Measurements from ENCODE around the gene OR1D5.
"Not testable (repeated sequence)": the region's sequence is repeated elsewhere in the genome, so short reads cannot be mapped to it uniquely, and the experiment has no call there.

The OR1D5 gene, protein sequence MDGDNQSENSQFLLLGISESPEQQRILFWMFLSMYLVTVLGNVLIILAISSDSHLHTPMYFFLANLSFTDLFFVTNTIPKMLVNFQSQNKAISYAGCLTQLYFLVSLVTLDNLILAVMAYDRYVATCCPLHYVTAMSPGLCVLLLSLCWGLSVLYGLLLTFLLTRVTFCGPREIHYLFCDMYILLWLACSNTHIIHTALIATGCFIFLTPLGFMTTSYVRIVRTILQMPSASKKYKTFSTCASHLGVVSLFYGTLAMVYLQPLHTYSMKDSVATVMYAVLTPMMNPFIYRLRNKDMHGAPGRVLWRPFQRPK

DNA sequence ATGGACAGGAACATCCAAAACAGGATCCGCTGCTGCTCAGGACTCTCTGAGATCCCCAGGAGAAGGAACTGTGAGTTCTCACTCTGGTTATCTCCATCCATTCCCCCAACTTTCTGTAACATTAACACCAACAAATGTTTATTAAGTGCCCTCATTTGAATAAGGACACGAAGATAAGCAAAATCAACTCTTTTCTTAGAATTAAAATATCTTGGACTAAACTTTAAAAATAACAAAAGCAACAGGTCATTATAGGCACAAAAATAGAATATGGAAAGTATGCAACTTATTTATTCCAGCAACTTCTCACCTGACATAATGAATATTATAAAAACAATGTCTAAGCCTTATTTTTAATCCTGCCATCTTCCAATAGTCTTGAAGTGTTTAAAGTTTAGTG is at the start of gene OR1D5:
Gene OR1D5 (minus strand): TSS at position 101 of the 400 bp plus-strand sequence. CDS start 0 bp downstream, at position 101.
- H3K4me3 ChIP-seq (ENCODE audit: control insufficient read depth, low read depth, low read length); DNase-seq (ENCODE audit: low read depth): not testable (repeated sequence)

DNA sequence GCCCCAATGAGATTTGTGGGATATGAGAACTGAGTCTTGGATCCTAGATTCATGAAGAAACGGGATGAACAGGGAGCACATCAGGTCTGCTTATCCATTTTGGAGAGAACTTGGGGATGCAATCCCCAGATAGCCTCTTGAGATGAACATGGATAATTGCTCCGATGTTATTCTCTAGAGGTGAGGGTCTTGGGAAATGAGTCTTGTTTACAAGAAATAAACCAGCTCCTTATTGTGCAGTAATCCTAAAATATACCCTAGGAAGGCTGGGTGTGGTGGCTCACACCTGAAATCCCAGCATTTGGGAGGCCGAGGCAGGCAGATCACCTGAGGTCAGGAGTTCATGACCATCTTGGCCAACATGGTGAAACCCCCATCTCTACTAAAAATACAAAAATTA is 40.9 kb upstream of the OR1D5 start, which contains the start of gene OR1D2:
Gene OR1D2 (minus strand): TSS at position 101 of the 400 bp plus-strand sequence. CDS start 11,426 bp downstream, outside the sequence.
- H3K4me3 ChIP-seq (ENCODE audit: control insufficient read depth, low read depth, low read length), result no peak within 1 kb of the TSS
- DNase-seq (ENCODE audit: low read depth), result no peak
- TF ChIP-seq, protein P1, sequence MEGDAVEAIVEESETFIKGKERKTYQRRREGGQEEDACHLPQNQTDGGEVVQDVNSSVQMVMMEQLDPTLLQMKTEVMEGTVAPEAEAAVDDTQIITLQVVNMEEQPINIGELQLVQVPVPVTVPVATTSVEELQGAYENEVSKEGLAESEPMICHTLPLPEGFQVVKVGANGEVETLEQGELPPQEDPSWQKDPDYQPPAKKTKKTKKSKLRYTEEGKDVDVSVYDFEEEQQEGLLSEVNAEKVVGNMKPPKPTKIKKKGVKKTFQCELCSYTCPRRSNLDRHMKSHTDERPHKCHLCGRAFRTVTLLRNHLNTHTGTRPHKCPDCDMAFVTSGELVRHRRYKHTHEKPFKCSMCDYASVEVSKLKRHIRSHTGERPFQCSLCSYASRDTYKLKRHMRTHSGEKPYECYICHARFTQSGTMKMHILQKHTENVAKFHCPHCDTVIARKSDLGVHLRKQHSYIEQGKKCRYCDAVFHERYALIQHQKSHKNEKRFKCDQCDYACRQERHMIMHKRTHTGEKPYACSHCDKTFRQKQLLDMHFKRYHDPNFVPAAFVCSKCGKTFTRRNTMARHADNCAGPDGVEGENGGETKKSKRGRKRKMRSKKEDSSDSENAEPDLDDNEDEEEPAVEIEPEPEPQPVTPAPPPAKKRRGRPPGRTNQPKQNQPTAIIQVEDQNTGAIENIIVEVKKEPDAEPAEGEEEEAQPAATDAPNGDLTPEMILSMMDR (conservative IDR thresholded peaks at IDR 0.05; ENCODE audit: control insufficient read depth, insufficient read depth, low read depth, low read length), result no peak

DNA sequence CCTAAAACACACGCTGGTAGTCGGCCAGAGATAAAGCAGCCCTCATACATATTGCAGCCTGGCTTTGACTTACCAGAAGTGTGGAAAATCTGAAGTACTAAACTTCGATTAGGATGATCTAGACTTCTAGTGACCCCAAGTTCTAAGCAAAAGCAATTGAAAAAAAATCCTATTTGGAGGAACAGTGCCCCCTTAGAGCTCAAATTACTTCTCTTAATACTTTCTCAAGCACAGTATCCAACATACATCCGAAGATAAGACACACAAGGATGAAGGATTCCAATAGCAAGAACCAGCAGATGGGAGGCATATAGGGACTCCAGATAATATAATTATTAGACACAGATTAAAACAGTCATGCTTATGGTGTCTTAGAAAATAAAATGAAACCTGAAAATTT is 10.4 kb upstream of the OR1D5 start:
- H3K4me3 ChIP-seq (ENCODE audit: control insufficient read depth, low read depth, low read length); DNase-seq (ENCODE audit: low read depth): not testable (repeated sequence)

DNA sequence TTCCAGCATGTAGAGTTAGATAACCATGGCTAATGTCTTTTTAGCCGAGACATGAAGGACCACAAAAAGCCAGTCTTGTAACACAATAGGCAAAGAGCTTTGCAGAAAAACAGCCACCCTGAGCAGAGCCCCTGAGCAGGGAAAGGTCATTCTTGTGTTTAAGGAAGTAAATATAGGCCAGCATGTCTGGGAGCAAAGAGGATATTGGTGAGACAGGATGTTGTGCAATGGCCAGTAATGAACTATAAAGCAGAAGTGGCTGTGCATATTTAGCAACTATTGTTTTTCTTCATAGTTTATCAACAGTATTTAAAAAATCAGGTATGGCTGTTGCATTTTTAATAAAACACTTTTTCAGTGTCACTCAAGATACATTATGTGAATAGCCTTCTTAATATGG is 1.8 kb upstream of the OR1D5 start:
- not testable (repeated sequence) for H3K4me3 ChIP-seq (ENCODE audit: control insufficient read depth, low read depth, low read length); DNase-seq (ENCODE audit: low read depth)

DNA sequence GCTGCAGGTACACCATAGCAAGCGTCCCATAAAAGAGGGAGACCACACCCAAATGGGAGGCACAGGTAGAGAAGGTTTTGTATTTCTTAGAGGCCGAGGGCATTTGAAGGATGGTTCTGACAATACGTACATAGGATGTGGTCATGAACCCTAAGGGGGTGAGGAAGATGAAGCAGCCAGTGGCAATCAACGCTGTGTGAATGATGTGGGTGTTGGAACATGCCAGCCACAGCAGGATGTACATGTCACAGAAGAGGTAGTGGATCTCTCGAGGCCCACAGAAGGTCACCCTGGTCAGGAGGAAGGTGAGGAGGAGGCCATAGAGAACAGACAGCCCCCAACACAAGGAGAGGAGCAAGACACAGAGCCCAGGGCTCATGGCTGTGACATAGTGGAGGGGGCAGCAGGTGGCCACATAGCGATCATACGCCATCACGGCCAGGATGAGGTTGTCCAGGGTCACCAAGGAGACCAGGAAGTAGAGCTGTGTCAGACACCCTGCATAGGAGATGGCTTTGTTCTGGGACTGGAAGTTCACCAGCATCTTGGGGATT is 506 bp downstream of the OR1D5 start:
- not testable (repeated sequence) for H3K4me3 ChIP-seq (ENCODE audit: control insufficient read depth, low read depth, low read length); DNase-seq (ENCODE audit: low read depth)

DNA sequence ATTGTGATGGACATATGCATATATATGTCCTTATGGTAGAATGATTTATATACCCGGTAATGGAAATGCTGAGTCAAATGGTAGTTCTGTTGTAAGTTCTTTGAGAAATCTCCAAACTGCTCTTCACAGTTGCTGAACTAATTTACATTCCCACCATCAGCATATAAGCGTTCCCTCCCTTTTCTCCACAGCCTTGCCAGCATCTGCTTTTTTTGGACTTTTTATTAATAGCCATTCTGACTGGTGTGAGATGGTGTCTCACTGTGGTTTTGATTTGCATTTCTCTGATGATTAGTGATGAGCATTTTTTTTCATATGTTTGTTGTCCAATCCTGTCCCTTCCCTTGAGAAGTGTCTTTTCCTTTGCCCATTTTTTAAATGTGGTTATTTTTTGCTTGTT is 8.5 kb downstream of the OR1D5 start:
- DNase-seq (ENCODE audit: low read depth), result not testable (repeated sequence)

DNA sequence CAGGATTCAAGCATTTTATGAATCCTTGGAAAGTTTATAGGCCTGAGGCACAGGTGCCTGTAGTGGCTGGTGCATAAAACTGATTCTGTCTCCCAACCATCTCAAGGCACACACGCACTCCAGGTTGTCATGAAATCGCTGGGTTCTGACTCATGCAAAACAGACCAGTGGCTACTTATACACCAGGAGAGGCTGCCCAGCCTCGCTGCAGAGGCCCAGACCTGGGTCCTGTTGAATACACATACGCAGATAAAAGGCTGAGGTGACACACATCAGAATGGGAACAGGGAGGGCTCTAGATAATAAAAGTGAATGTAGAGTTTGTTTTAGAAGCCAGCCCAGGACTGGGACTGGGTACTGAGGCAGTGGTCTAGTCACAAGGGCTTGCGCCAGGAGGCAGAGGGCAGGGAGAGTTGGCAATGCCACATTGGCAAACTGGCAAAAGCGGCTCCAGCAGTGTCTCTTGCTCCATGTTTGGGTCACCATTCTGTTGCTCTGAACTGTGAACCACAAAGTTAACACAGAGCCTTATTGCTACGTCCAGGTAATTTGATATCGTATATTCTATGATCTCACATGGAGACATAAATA is 13.6 kb downstream of the OR1D5 start:
- H3K4me3 ChIP-seq (ENCODE audit: control insufficient read depth, low read depth, low read length), result no peak overlapping the region
- TF ChIP-seq, protein P1 (conservative IDR thresholded peaks at IDR 0.05; ENCODE audit: control insufficient read depth, insufficient read depth, low read depth, low read length), result no peak
- DNase-seq (ENCODE audit: low read depth), result peak; percentile 25

More for the DNA sequence above, 8.5 kb downstream of the OR1D5 start:
- not testable (repeated sequence) for H3K4me3 ChIP-seq (ENCODE audit: control insufficient read depth, low read depth, low read length)

DNA sequence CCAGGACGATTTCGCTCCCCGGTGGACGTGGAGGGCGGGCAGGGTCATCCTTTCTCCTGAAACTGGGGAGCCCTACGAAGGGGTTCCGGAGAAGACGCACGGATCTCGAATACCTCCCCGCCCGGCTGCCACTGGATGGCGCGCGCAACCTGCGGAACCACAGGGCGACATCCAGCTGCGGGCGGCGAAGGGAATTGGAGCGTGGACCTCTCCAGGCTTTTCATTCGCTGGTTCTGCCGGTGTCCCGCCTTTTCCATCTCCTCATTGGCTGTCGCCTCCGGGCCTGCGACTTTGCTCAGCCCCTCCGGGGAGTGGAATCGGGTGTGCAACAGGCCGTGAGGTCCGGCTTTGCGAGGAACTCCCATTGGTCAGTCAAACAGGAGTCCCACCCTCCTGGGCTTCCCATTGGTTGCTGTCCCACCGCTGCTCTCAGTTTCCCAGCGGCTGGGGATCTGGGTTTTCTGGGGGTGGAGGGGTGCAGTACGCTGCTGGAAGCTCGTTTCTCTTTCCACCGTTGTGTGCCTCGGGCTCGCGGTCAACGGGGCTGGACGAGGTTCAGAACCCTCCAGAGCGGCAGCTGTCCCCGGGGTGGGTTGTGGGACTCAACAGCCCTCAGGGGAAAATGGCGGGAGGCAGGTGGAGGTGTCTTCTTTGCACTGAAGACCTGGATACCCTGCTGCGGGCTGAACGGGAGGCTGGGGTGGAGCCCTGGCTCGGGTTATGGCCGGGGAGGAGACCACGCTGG is 14.5 kb downstream of the OR1D5 start:
- H3K4me3 ChIP-seq (ENCODE audit: control insufficient read depth, low read depth, low read length), result peak overlapping the region; percentile 67
- peak; percentile 98 for DNase-seq (ENCODE audit: low read depth)
- TF ChIP-seq, protein P1 (conservative IDR thresholded peaks at IDR 0.05; ENCODE audit: control insufficient read depth, insufficient read depth, low read depth, low read length), result peak; percentile 61

DNA sequence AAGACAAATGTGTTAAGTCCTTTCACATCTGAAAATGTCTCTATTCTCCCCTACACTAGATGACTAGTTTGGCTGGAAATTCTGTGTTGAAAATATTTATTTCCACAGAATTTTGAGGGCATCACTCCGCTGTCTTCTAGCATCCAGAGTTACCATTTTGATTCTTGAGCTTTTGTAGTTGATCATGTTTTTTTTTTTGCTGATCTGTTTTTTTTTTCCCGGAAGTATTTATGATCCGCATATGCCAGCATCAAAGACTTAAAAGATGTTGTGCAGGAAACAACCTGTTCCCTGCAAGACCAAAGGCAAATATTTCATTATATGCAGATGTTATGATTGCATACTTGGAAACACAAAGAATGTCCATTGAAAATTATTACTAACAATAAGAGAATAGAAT is 16.7 kb downstream of the OR1D5 start:
- H3K4me3 ChIP-seq (ENCODE audit: control insufficient read depth, low read depth, low read length), result no peak overlapping the region
- DNase-seq (ENCODE audit: low read depth), result no peak
- TF ChIP-seq, protein P1 (conservative IDR thresholded peaks at IDR 0.05; ENCODE audit: control insufficient read depth, insufficient read depth, low read depth, low read length), result no peak

Measured in fibroblast of mammary gland (primary cell).